GM20431 (cell line): Measurements from ENCODE around the gene DCAKD.
"Not testable (repeated sequence)": the region's sequence is repeated elsewhere in the genome, so short reads cannot be mapped to it uniquely, and the experiment has no call there.

ENCODE experiments used
- in situ Hi-C: fragments of 300-500 bp; cut with MseI, MboI; formaldehyde crosslinking; loops from one replicate; pipeline ENCODE4 v1.15.0; 2020; ENCODE audit warnings: low sequenced_read_pairs; ENCODE audit not compliant: unreplicated experiment

DCAKD gene

GRCh38 chr17:45070001-45070400 lies 18.6 kb upstream of the DCAKD start:
- in situ Hi-C loops, result no loop called here

- in situ Hi-C loops, result no loop called here
These were observed 16.2 kb upstream of the DCAKD start for GRCh38 chr17:45067637-45068036.

- in situ Hi-C loops, result no loop called here
These were observed 11.8 kb upstream of the DCAKD start for GRCh38 chr17:45063198-45063597.

GRCh38 chr17:45061606-45062205 lies 10.3 kb upstream of the DCAKD start:
- in situ Hi-C loops, result no loop called here

GRCh38 chr17:45060797-45061605 lies 9.6 kb upstream of the DCAKD start, which contains the start of gene NMT1:
NMT1 (plus strand) TSS chr17:45061317; CDS start chr17:45061330, 13 bp downstream.
- in situ Hi-C loops, result no loop called here

GRCh38 chr17:45060382-45060796 lies 9.0 kb upstream of the DCAKD start:
- in situ Hi-C loops, result no loop called here

GRCh38 chr17:45052052-45052772 lies 780 bp upstream of the DCAKD start:
- in situ Hi-C loops, result no loop called here

- in situ Hi-C loops, result not testable (repeated sequence)
These were observed 254 bp upstream of the DCAKD start for GRCh38 chr17:45051720-45052051.

- in situ Hi-C loops, result no loop called here
These were observed 862 bp downstream of the DCAKD start for GRCh38 chr17:45050481-45051059.

GRCh38 chr17:45048795-45049563 lies 2.5 kb downstream of the DCAKD start:
- in situ Hi-C loops, result no loop called here

GRCh38 chr17:45046537-45047125 lies 4.8 kb downstream of the DCAKD start:
- in situ Hi-C loops, result no loop called here

GRCh38 chr17:45043813-45044540 lies 7.5 kb downstream of the DCAKD start:
- in situ Hi-C loops, result no loop called here

GRCh38 chr17:45042346-45043120 lies 8.9 kb downstream of the DCAKD start:
- in situ Hi-C loops, result no loop called here

GRCh38 chr17:45040459-45040858 lies 11.0 kb downstream of the DCAKD start:
- in situ Hi-C loops, result no loop called here

GRCh38 chr17:45038728-45039634 lies 12.5 kb downstream of the DCAKD start:
- in situ Hi-C loops, result no loop called here

- in situ Hi-C loops, result no loop called here
These were observed 14.7 kb downstream of the DCAKD start for GRCh38 chr17:45036691-45037090.

GRCh38 chr17:45035848-45036247 lies 15.6 kb downstream of the DCAKD start:
- in situ Hi-C loops, result no loop called here
